SK-N-MC (cell line): ENCODE results near the gene SOCS1.

Experiments
- EZH2 ChIP-seq: fragments of 200-600 bp; sonication (generic); IDR thresholded peaks from one replicate; pipeline ENCODE4 v1.6.1; 2017; ENCODE audit warnings: antibody characterized with exemption
- POLR2AphosphoS5 ChIP-seq: IDR thresholded peaks from 2 replicates; pipeline ENCODE4 v1.6.1; 2012; ENCODE audit warnings: mild to moderate bottlenecking, low read depth, low read length, borderline replicate concordance

DNA sequence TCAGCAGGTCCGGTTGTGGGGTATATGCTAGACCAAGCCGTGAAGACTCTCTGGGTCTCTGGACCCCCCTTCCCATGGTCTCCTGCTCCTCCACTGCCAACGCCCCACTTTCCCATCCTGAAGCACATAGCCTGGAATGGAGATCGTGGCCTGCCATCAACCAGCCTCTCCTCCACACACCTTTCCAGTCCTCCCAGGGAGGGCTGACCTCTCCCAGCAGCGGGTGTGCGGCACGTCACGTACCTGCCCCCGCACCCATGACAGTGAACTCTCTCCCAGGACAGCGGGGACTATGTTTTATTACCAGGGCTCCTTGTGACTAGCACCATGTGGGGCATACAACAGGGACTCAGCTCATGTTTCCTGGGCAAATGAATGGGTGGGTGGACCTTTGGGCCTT, 15.6 kb upstream of the SOCS1 start:
- TF ChIP-seq POLR2AphosphoS5 (no peak), EZH2 (no peak)
